ENCODE data around the gene PODXL. TPM values are rescaled to one million over a fixed set of nuclear protein-coding genes. Genes with fewer than 3 reads are reported as not detected.
A peak's percentile ranks its signal among the peaks of the same experiment; 100 is the strongest.

The PODXL gene
- total RNA-seq, 1 donor from 2014 or later = 0.47 TPM

DNA sequence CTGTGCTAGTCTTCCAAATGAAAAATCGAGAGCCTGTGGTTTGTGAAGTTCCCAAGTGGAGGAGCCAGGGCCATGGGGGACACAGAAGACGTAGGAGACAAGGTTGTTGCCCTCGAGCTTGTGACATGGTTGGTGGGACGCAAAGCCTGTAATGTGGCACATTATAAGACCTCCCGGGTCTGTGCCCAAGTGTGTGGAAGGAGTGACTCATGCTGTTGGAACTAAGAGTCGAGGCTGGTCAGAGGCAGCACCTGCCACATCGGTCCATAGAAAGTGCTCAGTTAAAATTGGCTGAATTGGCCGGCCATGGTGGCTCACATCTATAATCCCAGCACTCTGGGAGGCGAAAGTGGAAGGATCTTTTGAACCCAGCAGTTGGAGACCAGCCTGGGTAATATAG lies 27.0 kb upstream of the PODXL start:
- no peak for DNase-seq
- H3K4me1 Mint-ChIP-seq = no peaks in the 10 kb centered on the region
- H3K4me3 Mint-ChIP-seq = no peak overlapping the region
- H3K36me3 Mint-ChIP-seq (ENCODE audit: low read depth) = no peaks in the 10 kb centered on the region
- no peak overlapping the region for H3K27ac Mint-ChIP-seq
- intact Hi-C loops (cut with micrococcal nuclease) = no loop called here
- no peaks in the 10 kb centered on the region for H3K27me3 Mint-ChIP-seq
- no peaks in the 10 kb centered on the region for H3K9me3 Mint-ChIP-seq

DNA sequence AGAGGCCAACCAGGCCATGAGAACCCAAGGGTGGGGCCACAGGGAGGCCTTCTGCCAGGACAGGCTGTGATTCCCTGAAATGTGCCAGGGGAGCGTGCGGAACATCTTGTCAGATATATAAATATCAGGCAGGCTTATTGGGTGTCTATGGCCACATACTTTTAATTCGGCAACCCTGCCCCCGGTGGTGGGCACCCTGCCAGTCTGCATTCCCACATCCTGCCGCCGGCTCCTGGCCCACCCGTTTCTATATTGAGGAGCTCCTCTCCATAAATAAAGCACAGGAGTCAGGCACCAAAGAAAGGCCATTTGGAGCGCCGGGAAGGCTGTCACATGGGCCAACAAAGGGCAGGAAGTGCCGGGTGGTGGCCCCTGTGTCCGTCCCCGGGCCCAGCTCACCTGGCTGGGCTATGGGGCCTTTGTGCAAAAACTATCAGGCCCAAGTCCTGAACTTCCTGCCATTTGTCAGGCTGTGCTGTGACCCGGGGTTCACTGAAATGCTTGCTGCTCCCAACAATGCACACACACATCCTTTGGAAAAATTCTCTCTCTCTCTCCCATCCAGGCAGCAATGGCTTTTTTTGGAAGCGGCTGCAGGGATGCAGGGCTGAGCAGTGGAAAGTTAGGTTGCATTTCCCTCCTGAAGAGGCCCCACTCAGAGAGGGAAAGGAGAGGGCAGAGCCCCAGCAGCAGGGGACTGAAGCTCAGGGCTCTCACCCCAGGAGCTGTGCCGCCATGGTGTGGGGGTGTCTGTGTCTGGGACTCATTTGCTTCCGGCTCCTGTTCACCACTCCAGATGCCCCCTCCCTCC lies 25.0 kb upstream of the PODXL start:
- H3K27me3 Mint-ChIP-seq = no peaks in the 10 kb centered on the region
- no peaks in the 10 kb centered on the region for H3K9me3 Mint-ChIP-seq
- H3K4me1 Mint-ChIP-seq = no peaks in the 10 kb centered on the region
- no peak overlapping the region for H3K4me3 Mint-ChIP-seq
- intact Hi-C loops (cut with micrococcal nuclease) = no loop called here
- H3K27ac Mint-ChIP-seq = no peak overlapping the region
- H3K36me3 Mint-ChIP-seq (ENCODE audit: low read depth) = no peaks in the 10 kb centered on the region
- DNase-seq = no peak

DNA sequence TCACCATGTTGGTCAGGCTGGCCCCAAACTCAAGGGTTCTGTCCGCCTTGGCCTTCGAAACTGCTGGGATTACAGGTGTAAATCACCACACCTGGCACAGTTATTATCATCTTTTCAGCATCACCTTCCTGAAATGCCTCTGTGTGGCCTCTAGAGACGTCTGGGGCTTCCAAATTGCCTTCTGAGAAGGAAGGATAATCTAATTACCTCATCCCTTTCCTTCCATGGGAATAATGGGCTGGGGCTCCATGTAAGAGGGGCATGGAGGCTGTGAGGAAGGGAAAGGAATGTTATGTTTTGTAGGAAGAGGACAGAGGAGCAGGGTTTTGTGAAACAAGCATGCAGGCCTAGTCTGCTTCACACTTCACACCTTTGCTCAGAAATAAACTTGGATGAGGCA lies 22.2 kb upstream of the PODXL start:
- intact Hi-C loops (cut with micrococcal nuclease) = no loop called here

DNA sequence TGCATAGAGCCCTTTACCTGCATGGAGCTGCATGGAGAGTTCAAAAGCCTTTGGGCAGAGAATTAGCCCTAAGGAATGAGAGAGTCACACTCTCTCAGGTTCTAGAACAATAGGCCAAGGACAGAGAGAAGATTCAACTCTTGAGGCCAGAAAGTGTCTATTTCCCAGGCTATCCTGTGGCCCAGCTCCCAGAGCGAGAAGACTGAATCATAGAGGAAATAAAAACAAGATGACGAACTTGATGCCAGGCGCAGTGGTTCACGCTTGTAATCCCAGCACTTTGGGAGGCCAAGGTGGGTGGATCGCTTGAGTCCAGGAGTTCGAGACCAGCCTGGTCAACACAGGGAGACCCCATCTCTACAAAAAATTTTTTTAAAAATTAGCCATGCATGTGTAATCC lies 18.3 kb upstream of the PODXL start:
- H3K36me3 Mint-ChIP-seq (ENCODE audit: low read depth) = no peaks in the 10 kb centered on the region
- intact Hi-C loops (cut with micrococcal nuclease) = no loop called here
- H3K27me3 Mint-ChIP-seq = no peaks in the 10 kb centered on the region
- no peak overlapping the region for H3K4me3 Mint-ChIP-seq
- no peak for DNase-seq
- H3K4me1 Mint-ChIP-seq = no peaks in the 10 kb centered on the region
- H3K9me3 Mint-ChIP-seq = no peaks in the 10 kb centered on the region
- no peak overlapping the region for H3K27ac Mint-ChIP-seq

More for the DNA sequence above, 22.2 kb upstream of the PODXL start:
- Mint-ChIP-seq H3K36me3 (ENCODE audit: low read depth) (no peaks in the 10 kb centered on the region), H3K27ac (no peak overlapping the region), H3K4me3 (no peak overlapping the region), H3K27me3 (no peaks in the 10 kb centered on the region), H3K4me1 (no peaks in the 10 kb centered on the region), H3K9me3 (no peaks in the 10 kb centered on the region)
- no peak for DNase-seq

DNA sequence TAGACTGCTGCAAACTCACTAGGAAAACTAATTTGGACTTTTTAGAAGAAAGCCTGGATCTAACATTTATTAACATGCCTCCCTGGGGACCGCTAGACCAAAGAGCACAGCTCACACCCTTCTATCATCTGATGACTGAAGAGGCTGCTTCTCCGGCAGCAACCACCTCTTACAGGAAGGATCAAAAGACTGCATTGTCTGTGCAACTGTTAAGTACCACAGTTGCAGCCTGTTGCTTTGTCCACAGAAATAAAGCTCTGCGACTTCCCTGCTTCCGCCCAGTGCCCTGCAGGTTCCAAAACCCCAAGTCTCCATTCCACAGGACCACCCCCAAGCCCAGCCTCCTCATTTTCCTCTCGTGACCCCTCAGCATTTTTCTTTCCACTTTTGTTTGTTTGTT lies 14.0 kb upstream of the PODXL start:
- intact Hi-C loops (cut with micrococcal nuclease) = no loop called here
- no peaks in the 10 kb centered on the region for H3K9me3 Mint-ChIP-seq
- H3K27ac Mint-ChIP-seq = no peak overlapping the region
- no peak for DNase-seq
- H3K4me1 Mint-ChIP-seq = no peaks in the 10 kb centered on the region
- no peak overlapping the region for H3K4me3 Mint-ChIP-seq
- H3K36me3 Mint-ChIP-seq (ENCODE audit: low read depth) = no peaks in the 10 kb centered on the region
- no peaks in the 10 kb centered on the region for H3K27me3 Mint-ChIP-seq

DNA sequence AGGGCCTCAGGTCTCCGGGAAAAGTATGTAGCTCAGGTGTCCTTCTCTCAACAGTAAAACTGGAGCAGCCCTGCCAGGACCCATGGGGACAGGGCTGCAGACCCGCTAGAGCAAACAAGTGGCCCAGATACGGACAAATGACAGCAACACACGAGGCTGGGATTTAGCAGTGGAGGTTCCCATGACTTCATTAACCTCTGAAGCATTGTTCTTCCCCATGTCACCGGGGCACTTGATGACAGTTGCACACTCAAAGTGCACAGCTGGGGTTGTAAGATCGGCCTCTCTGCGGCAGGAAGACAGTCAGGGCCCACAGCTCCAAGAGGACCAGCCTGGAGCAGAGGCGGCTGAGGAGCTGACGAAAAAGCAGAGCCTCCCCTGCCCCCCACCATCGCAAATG lies 12.5 kb upstream of the PODXL start:
- H3K27ac Mint-ChIP-seq = no peak overlapping the region
- no peak for DNase-seq
- no peaks in the 10 kb centered on the region for H3K4me1 Mint-ChIP-seq
- H3K27me3 Mint-ChIP-seq = no peaks in the 10 kb centered on the region
- intact Hi-C loops (cut with micrococcal nuclease) = no loop called here
- H3K36me3 Mint-ChIP-seq (ENCODE audit: low read depth) = no peaks in the 10 kb centered on the region
- no peak overlapping the region for H3K4me3 Mint-ChIP-seq
- H3K9me3 Mint-ChIP-seq = no peaks in the 10 kb centered on the region

DNA sequence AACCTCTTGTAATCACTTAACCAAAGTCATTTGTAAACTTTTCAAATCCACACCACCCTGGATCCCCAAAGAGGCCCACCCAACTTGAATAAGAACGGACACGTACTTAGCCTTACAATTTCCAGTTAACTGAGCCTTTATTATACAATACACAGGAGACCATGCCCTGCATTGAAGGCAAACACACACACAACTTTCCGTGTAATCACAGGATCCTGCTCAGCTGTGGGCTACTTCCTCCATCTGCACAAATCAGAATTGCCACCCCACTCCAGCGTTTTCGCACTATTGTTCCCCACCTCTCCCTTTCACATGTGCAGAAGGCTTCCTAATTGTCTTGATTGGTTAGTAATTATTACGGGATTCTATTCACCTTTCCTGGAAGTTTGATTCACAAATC lies 12.1 kb upstream of the PODXL start:
- Mint-ChIP-seq H3K4me1 (no peaks in the 10 kb centered on the region), H3K9me3 (no peaks in the 10 kb centered on the region), H3K36me3 (ENCODE audit: low read depth) (no peaks in the 10 kb centered on the region), H3K4me3 (no peak overlapping the region), H3K27ac (no peak overlapping the region), H3K27me3 (no peaks in the 10 kb centered on the region)
- DNase-seq = no peak
- intact Hi-C loops (cut with micrococcal nuclease) = no loop called here

DNA sequence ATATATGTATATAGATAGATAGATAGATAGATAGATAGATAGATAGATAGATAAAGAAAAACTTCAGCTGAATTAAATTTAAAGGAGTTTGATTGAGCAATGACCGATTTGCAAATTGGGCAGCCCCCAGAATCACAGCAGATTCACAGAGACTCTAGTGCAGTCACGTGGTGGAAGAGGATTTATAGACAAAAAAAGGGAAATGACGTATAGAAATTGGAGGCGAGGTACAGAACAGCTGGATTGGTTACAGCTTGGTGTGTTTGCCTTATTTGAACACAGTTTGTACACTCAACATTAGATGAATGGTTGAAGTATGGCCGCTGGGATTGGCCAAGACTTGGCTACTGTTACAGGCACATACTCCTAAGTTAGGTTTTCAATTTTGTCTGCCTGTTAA lies 8.2 kb upstream of the PODXL start:
- no peak for DNase-seq
- H3K9me3 Mint-ChIP-seq = no peaks in the 10 kb centered on the region
- H3K4me3 Mint-ChIP-seq = no peak overlapping the region
- intact Hi-C loops (cut with micrococcal nuclease) = no loop called here
- H3K4me1 Mint-ChIP-seq = no peaks in the 10 kb centered on the region
- no peaks in the 10 kb centered on the region for H3K36me3 Mint-ChIP-seq (ENCODE audit: low read depth)
- H3K27me3 Mint-ChIP-seq = peaks cover 12% of the 10 kb centered on the region
- H3K27ac Mint-ChIP-seq = no peak overlapping the region

DNA sequence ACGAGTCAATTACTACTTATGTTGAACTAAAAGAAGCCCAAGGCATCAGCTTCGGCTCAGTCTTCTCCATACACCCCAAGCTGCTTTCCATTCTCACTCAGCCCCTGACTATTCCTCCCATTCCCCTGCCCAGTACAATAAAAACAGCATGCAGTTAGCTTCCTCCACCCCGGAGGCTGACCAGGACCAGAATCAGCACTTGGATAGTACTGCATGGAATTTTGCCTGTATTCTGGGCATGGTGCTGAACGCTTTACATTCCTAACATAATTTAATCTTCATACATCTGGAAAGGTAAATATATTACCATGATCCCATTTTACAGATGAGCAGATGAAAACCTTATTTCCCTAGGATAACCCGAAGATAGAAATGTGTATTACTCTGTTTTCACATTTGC lies 7.5 kb upstream of the PODXL start:
- H3K4me1 Mint-ChIP-seq = no peaks in the 10 kb centered on the region
- H3K4me3 Mint-ChIP-seq = no peak overlapping the region
- no peak overlapping the region for H3K27ac Mint-ChIP-seq
- no peak for DNase-seq
- no peaks in the 10 kb centered on the region for H3K9me3 Mint-ChIP-seq
- no peaks in the 10 kb centered on the region for H3K36me3 Mint-ChIP-seq (ENCODE audit: low read depth)
- H3K27me3 Mint-ChIP-seq = peaks cover 14% of the 10 kb centered on the region
- intact Hi-C loops (cut with micrococcal nuclease) = no loop called here

DNA sequence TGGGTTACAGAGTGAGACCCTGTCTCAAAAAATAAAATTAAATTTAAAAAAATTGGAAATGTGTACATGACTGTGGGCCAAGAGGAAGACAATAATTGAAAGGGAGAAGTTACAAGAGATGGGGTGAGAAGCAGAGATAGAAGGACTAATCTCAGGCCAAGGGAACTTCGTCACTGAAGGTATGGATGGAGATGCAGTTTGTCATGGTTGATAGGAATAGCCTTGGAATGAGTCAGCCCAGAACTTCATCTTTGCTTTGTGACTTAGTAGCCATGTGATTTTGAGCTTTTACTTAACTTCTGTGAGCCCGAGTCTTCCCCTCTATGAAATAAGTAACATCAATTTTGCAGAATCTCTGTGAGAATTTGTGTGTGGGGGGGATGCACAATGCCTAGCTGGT lies 6.5 kb upstream of the PODXL start:
- Mint-ChIP-seq H3K9me3 (no peaks in the 10 kb centered on the region), H3K4me3 (no peak overlapping the region)

DNA sequence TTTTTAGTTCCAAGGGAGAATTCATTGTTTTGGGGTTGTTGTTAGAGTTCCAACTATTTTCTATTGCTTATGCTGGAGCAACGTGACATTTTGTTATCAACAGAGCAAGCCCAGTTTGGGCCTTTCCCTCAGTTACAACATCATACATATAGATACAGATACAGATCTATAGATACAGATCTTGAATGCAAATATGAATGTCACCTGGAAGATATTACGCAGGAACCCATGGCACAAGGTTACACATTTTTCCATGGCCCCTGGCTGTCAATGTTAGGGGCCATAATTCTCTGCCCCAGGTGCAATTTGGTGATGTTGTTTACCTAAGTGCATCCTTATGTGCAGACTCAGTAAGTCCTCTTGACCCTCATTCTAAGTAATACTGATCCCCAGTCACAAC lies 3.6 kb upstream of the PODXL start:
- Mint-ChIP-seq H3K9me3 (no peaks in the 10 kb centered on the region), H3K27me3 (peaks cover 40% of the 10 kb centered on the region), H3K4me3 (no peak overlapping the region), H3K4me1 (peaks cover 8% of the 10 kb centered on the region), H3K27ac (no peak overlapping the region), H3K36me3 (ENCODE audit: low read depth) (no peaks in the 10 kb centered on the region)
- intact Hi-C loops (cut with micrococcal nuclease) = no loop called here
- no peak for DNase-seq

More for the DNA sequence above, 6.5 kb upstream of the PODXL start:
- intact Hi-C loops (cut with micrococcal nuclease) = no loop called here
- H3K27ac Mint-ChIP-seq = no peak overlapping the region
- no peaks in the 10 kb centered on the region for H3K36me3 Mint-ChIP-seq (ENCODE audit: low read depth)
- H3K4me1 Mint-ChIP-seq = no peaks in the 10 kb centered on the region
- H3K27me3 Mint-ChIP-seq = peaks cover 22% of the 10 kb centered on the region
- DNase-seq = no peak

DNA sequence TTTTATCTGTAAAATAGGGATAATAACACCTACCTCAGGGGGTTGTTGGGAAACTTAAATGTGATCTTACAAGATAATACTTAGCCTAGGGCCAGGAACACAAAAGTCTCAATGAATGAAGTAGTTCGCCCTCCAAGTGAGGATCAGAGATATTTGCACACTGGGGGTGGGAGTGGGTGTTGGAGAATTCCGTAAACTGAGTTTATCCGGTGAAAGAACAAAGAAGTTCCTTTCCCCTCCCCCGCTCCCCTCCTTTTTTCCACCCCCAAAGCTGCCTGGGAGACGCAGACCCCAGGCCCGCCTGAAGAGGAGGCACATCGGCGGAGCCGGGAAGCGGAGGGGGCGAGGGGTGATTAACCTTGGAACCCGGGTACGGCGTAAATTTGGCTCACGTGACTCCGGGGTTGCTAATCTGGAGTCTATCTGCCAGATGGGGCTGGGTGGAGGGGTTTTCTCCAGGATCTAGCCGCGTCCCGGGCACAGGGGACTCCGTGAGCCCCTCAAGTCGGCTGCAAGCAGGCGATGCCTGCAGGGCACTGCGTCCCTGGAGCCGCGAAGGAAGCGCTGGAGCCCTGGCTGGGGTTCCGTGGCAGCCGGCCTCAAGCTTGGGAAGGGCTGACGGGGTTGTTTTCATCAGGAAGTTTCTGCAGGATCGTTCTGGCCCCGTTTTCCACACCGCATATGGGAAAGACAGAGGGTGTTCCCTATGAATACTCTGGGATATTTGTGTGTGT lies 1.4 kb upstream of the PODXL start:
- H3K9me3 Mint-ChIP-seq = no peaks in the 10 kb centered on the region

DNA sequence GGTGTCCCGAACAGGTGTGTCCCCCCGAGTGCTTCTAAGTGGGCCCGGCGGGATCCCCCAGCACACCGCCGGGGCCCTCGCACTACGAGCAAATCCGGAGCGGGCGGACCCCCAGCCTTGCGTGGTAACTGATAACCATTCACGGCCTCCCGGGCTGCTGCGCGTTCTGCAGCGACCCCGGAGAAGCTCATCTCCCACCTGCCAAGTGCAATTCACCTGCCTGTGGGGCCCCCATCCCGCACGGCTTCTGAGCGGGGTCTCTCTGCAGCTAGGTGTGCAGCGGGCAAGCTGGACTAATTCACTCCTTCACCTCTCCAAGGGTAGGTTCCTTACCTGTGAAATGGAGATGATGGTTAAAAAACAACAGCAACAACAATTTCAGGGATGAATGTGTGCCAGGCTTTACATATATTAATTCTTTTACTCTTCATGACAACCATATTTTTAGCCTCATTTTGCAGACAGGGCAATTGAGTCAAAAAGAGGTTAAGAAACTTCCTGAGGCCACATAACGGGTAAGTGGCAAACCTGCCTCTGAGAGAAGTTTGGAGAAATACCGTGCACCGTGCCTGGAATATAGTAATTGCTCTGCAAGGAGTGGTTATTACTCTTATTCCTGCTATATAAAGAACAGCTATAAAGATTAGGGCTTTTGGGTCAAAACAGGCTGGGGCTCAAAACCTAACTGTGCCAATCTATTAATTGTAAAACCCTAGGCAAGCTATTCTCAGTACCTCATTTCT lies 652 bp upstream of the PODXL start:
- Mint-ChIP-seq H3K4me3 (peak overlapping the region; percentile 62), H3K4me1 (peaks cover 8% of the 10 kb centered on the region)

More for the DNA sequence above, 1.4 kb upstream of the PODXL start:
- peak; percentile 63 for DNase-seq
- H3K4me1 Mint-ChIP-seq = peaks cover 8% of the 10 kb centered on the region
- intact Hi-C loops (cut with micrococcal nuclease) = no loop called here
- no peak overlapping the region for H3K27ac Mint-ChIP-seq
- H3K27me3 Mint-ChIP-seq = peaks cover 62% of the 10 kb centered on the region
- H3K4me3 Mint-ChIP-seq = no peak overlapping the region
- no peaks in the 10 kb centered on the region for H3K36me3 Mint-ChIP-seq (ENCODE audit: low read depth)

DNA sequence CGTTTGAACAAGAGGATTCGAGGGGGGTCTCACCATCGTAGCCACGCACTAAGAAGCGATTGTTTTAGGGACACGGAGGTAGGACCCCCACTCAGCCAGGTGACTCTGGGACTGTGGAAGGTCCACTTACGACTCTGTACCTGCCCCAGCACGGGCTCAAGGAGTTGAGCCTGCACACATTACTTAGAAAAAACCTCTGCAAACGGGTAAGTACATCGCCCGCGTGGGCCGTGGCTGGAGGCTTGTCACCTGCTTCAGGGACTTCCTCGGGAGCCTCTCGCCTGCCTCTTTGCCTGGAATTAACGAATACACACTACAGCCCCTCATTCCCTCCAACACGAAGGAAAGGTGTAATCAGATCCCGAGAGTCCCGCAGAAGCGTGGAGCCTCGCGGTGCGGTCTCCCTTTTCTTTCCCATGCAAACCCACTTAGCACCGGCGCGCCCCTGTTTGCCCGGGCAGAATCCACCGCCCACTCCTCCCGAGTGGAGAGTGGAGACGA lies 826 bp downstream of the PODXL start:
- intact Hi-C loops (cut with micrococcal nuclease) = no loop called here
- peaks cover 63% of the 10 kb centered on the region for H3K27me3 Mint-ChIP-seq
- peak overlapping the region; percentile 80 for H3K4me3 Mint-ChIP-seq
- H3K4me1 Mint-ChIP-seq = peaks cover 8% of the 10 kb centered on the region
- H3K36me3 Mint-ChIP-seq (ENCODE audit: low read depth) = no peaks in the 10 kb centered on the region
- H3K27ac Mint-ChIP-seq = peak overlapping the region; percentile 53
- peak; percentile 74 for DNase-seq
- no peaks in the 10 kb centered on the region for H3K9me3 Mint-ChIP-seq

More for the DNA sequence above, 652 bp upstream of the PODXL start:
- intact Hi-C loops (cut with micrococcal nuclease) = no loop called here
- H3K36me3 Mint-ChIP-seq (ENCODE audit: low read depth) = no peaks in the 10 kb centered on the region
- DNase-seq = no peak
- H3K27ac Mint-ChIP-seq = no peak overlapping the region
- no peaks in the 10 kb centered on the region for H3K9me3 Mint-ChIP-seq
- H3K27me3 Mint-ChIP-seq = peaks cover 66% of the 10 kb centered on the region

All from activated CD4-positive, alpha-beta T cell treated with anti-CD3 and anti-CD28 coated beads, Interleukin-2, amount 10 ng/mL, durations not matched to agents 24 days and 14 days (primary cell).